ENCODE measurements around the gene RAB38.

Gene RAB38

DNA sequence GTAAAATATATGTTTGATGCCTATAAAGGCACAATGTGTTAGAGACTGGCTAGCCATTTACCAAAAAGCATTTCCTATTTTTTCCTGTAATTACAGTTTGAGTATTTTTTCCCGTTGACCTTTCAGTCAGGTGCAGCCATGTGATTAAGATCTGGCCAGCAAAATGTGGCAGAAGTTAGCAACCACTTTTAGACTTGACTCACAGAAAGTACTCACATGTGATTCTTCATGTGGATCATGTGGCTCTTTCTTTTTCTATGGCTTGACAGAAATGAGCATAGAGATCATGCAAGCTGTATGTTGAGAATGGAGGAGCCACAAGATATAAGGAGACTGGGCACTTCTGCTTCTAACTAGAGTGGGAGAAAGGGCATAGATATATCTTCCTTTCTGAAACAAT lies 27.3 kb upstream of the RAB38 start:
- Histone ChIP-seq H3K4me3 (replicated peaks; ENCODE audit: insufficient read depth, low read length) (no peak overlapping the region), H3K27ac (replicated peaks) (no peak overlapping the region), H3K27me3 (ENCODE audit: insufficient read depth, poor library complexity, severe bottlenecking) (no peaks in the 10 kb centered on the region)
- DNase-seq (ENCODE audit: low read depth in 1 of 2, low spot score in 1 of 2), result no peak
- TF ChIP-seq POLR2AphosphoS5 (IDR thresholded peaks at IDR 0.05; ENCODE audit: low read depth), result no peak
- no peak for TF ChIP-seq CTCF (IDR thresholded peaks at IDR 0.05; ENCODE audit: insufficient read depth, low read length)
- TF ChIP-seq, protein P1, sequence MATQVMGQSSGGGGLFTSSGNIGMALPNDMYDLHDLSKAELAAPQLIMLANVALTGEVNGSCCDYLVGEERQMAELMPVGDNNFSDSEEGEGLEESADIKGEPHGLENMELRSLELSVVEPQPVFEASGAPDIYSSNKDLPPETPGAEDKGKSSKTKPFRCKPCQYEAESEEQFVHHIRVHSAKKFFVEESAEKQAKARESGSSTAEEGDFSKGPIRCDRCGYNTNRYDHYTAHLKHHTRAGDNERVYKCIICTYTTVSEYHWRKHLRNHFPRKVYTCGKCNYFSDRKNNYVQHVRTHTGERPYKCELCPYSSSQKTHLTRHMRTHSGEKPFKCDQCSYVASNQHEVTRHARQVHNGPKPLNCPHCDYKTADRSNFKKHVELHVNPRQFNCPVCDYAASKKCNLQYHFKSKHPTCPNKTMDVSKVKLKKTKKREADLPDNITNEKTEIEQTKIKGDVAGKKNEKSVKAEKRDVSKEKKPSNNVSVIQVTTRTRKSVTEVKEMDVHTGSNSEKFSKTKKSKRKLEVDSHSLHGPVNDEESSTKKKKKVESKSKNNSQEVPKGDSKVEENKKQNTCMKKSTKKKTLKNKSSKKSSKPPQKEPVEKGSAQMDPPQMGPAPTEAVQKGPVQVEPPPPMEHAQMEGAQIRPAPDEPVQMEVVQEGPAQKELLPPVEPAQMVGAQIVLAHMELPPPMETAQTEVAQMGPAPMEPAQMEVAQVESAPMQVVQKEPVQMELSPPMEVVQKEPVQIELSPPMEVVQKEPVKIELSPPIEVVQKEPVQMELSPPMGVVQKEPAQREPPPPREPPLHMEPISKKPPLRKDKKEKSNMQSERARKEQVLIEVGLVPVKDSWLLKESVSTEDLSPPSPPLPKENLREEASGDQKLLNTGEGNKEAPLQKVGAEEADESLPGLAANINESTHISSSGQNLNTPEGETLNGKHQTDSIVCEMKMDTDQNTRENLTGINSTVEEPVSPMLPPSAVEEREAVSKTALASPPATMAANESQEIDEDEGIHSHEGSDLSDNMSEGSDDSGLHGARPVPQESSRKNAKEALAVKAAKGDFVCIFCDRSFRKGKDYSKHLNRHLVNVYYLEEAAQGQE (IDR thresholded peaks at IDR 0.05; ENCODE audit: insufficient replicate concordance, low read depth), result no peak
- TF ChIP-seq GABPA (IDR thresholded peaks at IDR 0.05; ENCODE audit: low read depth), result no peak
- no peak for TF ChIP-seq SPI1 (IDR thresholded peaks at IDR 0.05; ENCODE audit: borderline replicate concordance, low read depth)

DNA sequence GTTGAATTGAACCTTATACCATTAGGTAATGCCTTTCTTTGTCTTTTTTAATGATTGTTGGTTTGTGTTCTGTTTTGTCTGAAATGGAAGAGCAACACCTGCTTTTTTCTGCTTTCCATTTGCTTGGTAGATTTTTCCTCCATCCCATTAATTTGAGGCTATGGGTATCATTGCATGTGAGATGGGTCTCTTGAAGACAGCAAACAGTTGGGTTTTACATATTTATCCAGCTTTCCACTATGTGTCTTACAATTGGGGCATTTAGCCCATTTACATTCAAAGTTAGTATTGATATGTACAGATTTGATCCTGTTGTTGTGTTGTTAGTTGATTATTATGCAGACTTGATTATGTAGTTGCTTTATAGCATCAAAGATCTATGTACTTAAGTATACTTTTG lies 21.1 kb upstream of the RAB38 start:
- H3K27ac ChIP-seq (replicated peaks), result no peak overlapping the region
- no peak overlapping the region for H3K4me3 ChIP-seq (replicated peaks; ENCODE audit: insufficient read depth, low read length)
- TF ChIP-seq GABPA (IDR thresholded peaks at IDR 0.05; ENCODE audit: low read depth), result no peak
- no peak for TF ChIP-seq SPI1 (IDR thresholded peaks at IDR 0.05; ENCODE audit: borderline replicate concordance, low read depth)
- TF ChIP-seq, protein P1 (IDR thresholded peaks at IDR 0.05; ENCODE audit: insufficient replicate concordance, low read depth), result no peak
- TF ChIP-seq POLR2AphosphoS5 (IDR thresholded peaks at IDR 0.05; ENCODE audit: low read depth), result no peak
- no peak for TF ChIP-seq CTCF (IDR thresholded peaks at IDR 0.05; ENCODE audit: insufficient read depth, low read length)
- no peaks in the 10 kb centered on the region for H3K27me3 ChIP-seq (ENCODE audit: insufficient read depth, poor library complexity, severe bottlenecking)
- no peak for DNase-seq (ENCODE audit: low read depth in 1 of 2, low spot score in 1 of 2)

DNA sequence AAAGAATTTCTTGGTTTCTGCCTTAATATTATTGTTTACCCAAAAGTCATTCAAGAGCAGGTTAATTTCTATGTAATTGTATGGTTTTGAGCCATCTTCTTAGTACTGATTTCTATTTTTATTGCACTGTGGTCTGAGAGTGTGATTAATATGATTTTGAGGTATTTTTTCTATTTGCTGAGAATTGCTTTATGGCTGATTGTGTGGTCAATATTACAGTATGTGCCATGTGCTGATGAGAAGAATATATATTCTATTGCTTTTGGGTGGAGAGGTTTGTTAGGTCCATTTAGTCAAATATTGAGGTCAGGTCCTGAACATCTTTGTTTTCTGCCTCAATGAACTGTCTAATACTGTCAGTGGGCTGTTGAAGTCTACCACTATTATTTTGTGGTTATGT lies 20.7 kb upstream of the RAB38 start:
- TF ChIP-seq POLR2AphosphoS5 (IDR thresholded peaks at IDR 0.05; ENCODE audit: low read depth) (no peak), SPI1 (IDR thresholded peaks at IDR 0.05; ENCODE audit: borderline replicate concordance, low read depth) (no peak)
- H3K27me3 ChIP-seq (ENCODE audit: insufficient read depth, poor library complexity, severe bottlenecking), result no peaks in the 10 kb centered on the region
- H3K27ac ChIP-seq (replicated peaks), result no peak overlapping the region
- H3K4me3 ChIP-seq (replicated peaks; ENCODE audit: insufficient read depth, low read length), result no peak overlapping the region
- DNase-seq (ENCODE audit: low read depth in 1 of 2, low spot score in 1 of 2), result no peak

GRCh38 chr11:88194990-88195389 lies 19.7 kb upstream of the RAB38 start:
- no peak for DNase-seq (ENCODE audit: low read depth in 1 of 2, low spot score in 1 of 2)

More at GRCh38 chr11:88194990-88195389, 19.7 kb upstream of the RAB38 start:
- no peak overlapping the region for H3K27ac ChIP-seq (replicated peaks)
- no peak overlapping the region for H3K4me3 ChIP-seq (replicated peaks; ENCODE audit: insufficient read depth, low read length)
- H3K27me3 ChIP-seq (ENCODE audit: insufficient read depth, poor library complexity, severe bottlenecking), result no peaks in the 10 kb centered on the region
- TF ChIP-seq, protein P1 (IDR thresholded peaks at IDR 0.05; ENCODE audit: insufficient replicate concordance, low read depth), result no peak
- no peak for TF ChIP-seq POLR2AphosphoS5 (IDR thresholded peaks at IDR 0.05; ENCODE audit: low read depth)
- TF ChIP-seq CTCF (IDR thresholded peaks at IDR 0.05; ENCODE audit: insufficient read depth, low read length), result no peak
- TF ChIP-seq GABPA (IDR thresholded peaks at IDR 0.05; ENCODE audit: low read depth), result no peak
- TF ChIP-seq SPI1 (IDR thresholded peaks at IDR 0.05; ENCODE audit: borderline replicate concordance, low read depth), result no peak
